Body of pancreas (tissue), 4 donors: ENCODE data around the gene GABBR1. TPM values are rescaled to one million over a fixed set of nuclear protein-coding genes. Genes with fewer than 3 reads are reported as not detected.
A peak's percentile ranks its signal among the peaks of the same experiment; 100 is the strongest.

Experiments
- ATAC-seq: fragments of 150-250 bp; one replicate; pipeline ENCODE4 v1.9.1; 2016
- DNase-seq, 4 donors: peaks; one replicate each; pipeline ENCODE4 v3.0.0-alpha.2; 2019
- H3K27ac ChIP-seq, 4 donors: fragments of 200-600 bp; sonication (generic); 1 replicate in 3 of 4; 2 replicates in 1 of 4; pipeline versions ENCODE4 v1.5.1 to v1.6.1; 2016 to 2019; ENCODE audit warnings: mild to moderate bottlenecking in 1 of 4, mixed read lengths in 1 of 4, moderate library complexity in 1 of 4
- H3K27me3 ChIP-seq, 2 donors: fragments of 200-600 bp; sonication (generic); one replicate each; pipeline ENCODE4 v1.6.0; 2016; ENCODE audit warnings: mild to moderate bottlenecking in 1 of 2
- H3K36me3 ChIP-seq, 2 donors: fragments of 200-600 bp; sonication (generic); replicated peaks in 1 of 2; 2 replicates each; pipeline ENCODE4 v1.5.1; 2016; ENCODE audit warnings: low read depth in 2 of 2; ENCODE audit not compliant: insufficient read depth in 1 of 2
- H3K4me1 ChIP-seq: fragments of 200-600 bp; sonication (generic); one replicate; pipeline ENCODE4 v1.6.0; 2016
- H3K4me3 ChIP-seq, 2 donors: fragments of 200-600 bp; sonication (generic); 1 replicate in 1 of 2; 2 replicates in 1 of 2; pipeline ENCODE4 v1.5.1; 2016 to 2019
- H3K9me3 ChIP-seq, 3 donors: fragments of 200-600 bp; sonication (generic); 1 replicate in 2 of 3; 2 replicates in 1 of 3; pipeline ENCODE4 v1.5.1; 2016
- CTCF ChIP-seq, 7 experiments: fragments of 450-650 bp in 4 of 7; fragments of 200-600 bp in 3 of 7; sonication (generic) in 3 of 7; IDR thresholded peaks; one replicate each; pipeline ENCODE4 v1.5.1; 2016 to 2019; ENCODE audit warnings: antibody characterized with exemption in 7 of 7
- POLR2A ChIP-seq, 3 donors: fragments of 450-650 bp; IDR thresholded peaks; one replicate each; pipeline ENCODE4 v1.6.1; 2016; ENCODE audit warnings: antibody characterized with exemption in 3 of 3, mild to moderate bottlenecking in 2 of 3
- WGBS, 2 donors: methylation state at CpG; one replicate each; pipeline ENCODE4 v1.1.5; 2017; 5-methylcytosine and 5-hydroxymethylcytosine counted together
- intact Hi-C: fragments of 100-400 bp; cut with DNase I; formaldehyde crosslinking; loops from one replicate; pipeline ENCODE4 v1.15.1; 2023
- total RNA-seq, 2 donors: library from RNA; depleted of rRNA; stranded (reverse); fragments of >200 nt; gene quantifications; one replicate each; pipeline ENCODE4 v1.1.0, GENCODE V29; 2016

GABBR1 gene
- total RNA-seq, 2 donors from 2014 or later = 23.7 to 31.9 TPM

GRCh38 chr6:29561091-29561490 is 71.9 kb downstream of the GABBR1 start:
- intact Hi-C loops = no loop called here
- Histone ChIP-seq H3K36me3 (no peaks in the 10 kb centered on the region), H3K27ac (peak overlapping the region in 1 of 4 donors; percentile 40), H3K4me3 (no peak overlapping the region), H3K27me3 (no peaks in the 10 kb centered on the region), H3K4me1 (no peaks in the 10 kb centered on the region), H3K9me3 (no peaks in the 10 kb centered on the region)
- DNase-seq (no peak), ATAC-seq (peak; percentile 47)
- TF ChIP-seq POLR2A (IDR thresholded peaks at IDR 0.05) = no peak
- TF ChIP-seq CTCF (IDR thresholded peaks at IDR 0.05) = no peak

GRCh38 chr6:29559524-29560287 is 73.3 kb downstream of the GABBR1 start, which contains the start of gene UBD:
Gene UBD (minus strand): TSS chr6:29559732. CDS start chr6:29559701, 31 bp downstream.
- Histone ChIP-seq H3K27me3 (peaks cover 0 to 4% of the 10 kb centered on the region in 2 donors), H3K9me3 (no peaks in the 10 kb centered on the region), H3K4me3 (no peak within 1 kb of the TSS), H3K4me1 (no peaks in the 10 kb centered on the region), H3K27ac (peak within 1 kb of the TSS in 2 of 4 donors; percentile 16 to 44), H3K36me3 (no peaks in the 10 kb centered on the region)
- DNase-seq (no peak), ATAC-seq (peak; percentile 33)
- TF ChIP-seq CTCF (IDR thresholded peaks at IDR 0.05) = no peak
- peak in 2 of 3 donors; percentile 52 to 57 for TF ChIP-seq POLR2A (IDR thresholded peaks at IDR 0.05)
- intact Hi-C loops = no loop called here
- WGBS, 2 donors = 66 to 69% methylated on average over 6 of the region's 6 CpGs

- TF ChIP-seq CTCF (IDR thresholded peaks at IDR 0.05) = no peak
- no peak for TF ChIP-seq POLR2A (IDR thresholded peaks at IDR 0.05)
- Histone ChIP-seq H3K9me3 (no peaks in the 10 kb centered on the region), H3K4me3 (no peak overlapping the region), H3K27me3 (peaks cover 0 to 11% of the 10 kb centered on the region in 2 donors), H3K27ac (no peak overlapping the region), H3K36me3 (no peaks in the 10 kb centered on the region), H3K4me1 (peaks cover 6% of the 10 kb centered on the region)
- WGBS, 2 donors = 83 to 93% methylated on average over 22 of the region's 22 CpGs
- no peak for ATAC-seq
- intact Hi-C loops = no loop called here
- no peak for DNase-seq
Observed at GRCh38 chr6:29558439-29559079, 74.4 kb downstream of the GABBR1 start.

- DNase-seq = no peak
- Histone ChIP-seq H3K4me3 (no peak overlapping the region), H3K36me3 (no peaks in the 10 kb centered on the region), H3K4me1 (peaks cover 13% of the 10 kb centered on the region), H3K27me3 (peaks cover 0 to 11% of the 10 kb centered on the region in 2 donors), H3K9me3 (no peaks in the 10 kb centered on the region), H3K27ac (no peak overlapping the region)
- no peak for TF ChIP-seq POLR2A (IDR thresholded peaks at IDR 0.05)
- TF ChIP-seq CTCF (IDR thresholded peaks at IDR 0.05) = no peak
- intact Hi-C loops = no loop called here
- no peak for ATAC-seq
Observed at GRCh38 chr6:29557320-29557719, 75.7 kb downstream of the GABBR1 start.
